IMR-90 (cell line): ENCODE measurements around the gene METTL5.

Experiments
- CEBPB ChIP-seq: IDR thresholded peaks from 2 replicates; pipeline ENCODE4 v1.6.1; 2012; ENCODE audit warnings: low read depth, low read length, improper control_type of control experiment
- POLR2A ChIP-seq: IDR thresholded peaks from 2 replicates; pipeline ENCODE4 v1.6.1; 2012; ENCODE audit warnings: mild to moderate bottlenecking, low read depth, low read length
- RFX5 ChIP-seq: IDR thresholded peaks from 2 replicates; pipeline ENCODE4 v1.8.0; 2012; ENCODE audit warnings: low read depth, mild to moderate bottlenecking, low read length, moderate library complexity
- TF ChIP-seq, protein P1 (sequence below): conservative IDR thresholded peaks from 2 replicates; pipeline ENCODE4 v1.5.1; 2012; ENCODE audit warnings: mild to moderate bottlenecking, low read depth, low read length, improper control_type of control experiment

- TF ChIP-seq, protein P1, sequence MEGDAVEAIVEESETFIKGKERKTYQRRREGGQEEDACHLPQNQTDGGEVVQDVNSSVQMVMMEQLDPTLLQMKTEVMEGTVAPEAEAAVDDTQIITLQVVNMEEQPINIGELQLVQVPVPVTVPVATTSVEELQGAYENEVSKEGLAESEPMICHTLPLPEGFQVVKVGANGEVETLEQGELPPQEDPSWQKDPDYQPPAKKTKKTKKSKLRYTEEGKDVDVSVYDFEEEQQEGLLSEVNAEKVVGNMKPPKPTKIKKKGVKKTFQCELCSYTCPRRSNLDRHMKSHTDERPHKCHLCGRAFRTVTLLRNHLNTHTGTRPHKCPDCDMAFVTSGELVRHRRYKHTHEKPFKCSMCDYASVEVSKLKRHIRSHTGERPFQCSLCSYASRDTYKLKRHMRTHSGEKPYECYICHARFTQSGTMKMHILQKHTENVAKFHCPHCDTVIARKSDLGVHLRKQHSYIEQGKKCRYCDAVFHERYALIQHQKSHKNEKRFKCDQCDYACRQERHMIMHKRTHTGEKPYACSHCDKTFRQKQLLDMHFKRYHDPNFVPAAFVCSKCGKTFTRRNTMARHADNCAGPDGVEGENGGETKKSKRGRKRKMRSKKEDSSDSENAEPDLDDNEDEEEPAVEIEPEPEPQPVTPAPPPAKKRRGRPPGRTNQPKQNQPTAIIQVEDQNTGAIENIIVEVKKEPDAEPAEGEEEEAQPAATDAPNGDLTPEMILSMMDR: no peak
- TF ChIP-seq POLR2A (no peak), CEBPB (no peak), RFX5 (no peak)
These were observed 2.7 kb downstream of the METTL5 start for GRCh38 chr2:169822036-169822435.
